NOMO-1 (cell line): ENCODE measurements around the gene MTM1.

Experiments used
- DNase-seq, 2 experiments: peaks; one replicate each; lab custom pipeline; 2025; ENCODE audit not compliant: unreplicated experiment in 2 of 2; lab: John Stamatoyannopoulos, UW

Gene MTM1

GRCh38 chrX:150568320-150569154 is at the start of gene MTM1:
MTM1 (plus strand) TSS chrX:150568621; CDS start chrX:150592615, 23,994 bp downstream.
- DNase-seq: peak; percentile 89 to 91

GRCh38 chrX:150522494-150522893 is 45.9 kb upstream of the MTM1 start:
- DNase-seq: no peak

- no peak for DNase-seq
Observed at GRCh38 chrX:150525061-150525919, 43.1 kb upstream of the MTM1 start.

GRCh38 chrX:150526692-150527091 is 41.7 kb upstream of the MTM1 start:
- no peak for DNase-seq

- DNase-seq: peak in 1 of 2 experiments; percentile 43
Observed at GRCh38 chrX:150527108-150527507, 41.3 kb upstream of the MTM1 start.

GRCh38 chrX:150529587-150529986 is 38.8 kb upstream of the MTM1 start:
- no peak for DNase-seq

GRCh38 chrX:150530821-150531220 is 37.6 kb upstream of the MTM1 start:
- no peak for DNase-seq

- DNase-seq: no peak
Observed at GRCh38 chrX:150531467-150531866, 37.0 kb upstream of the MTM1 start.

- no peak for DNase-seq
Observed at GRCh38 chrX:150533863-150534262, 34.6 kb upstream of the MTM1 start.

- no peak for DNase-seq
Observed at GRCh38 chrX:150536455-150537116, 31.8 kb upstream of the MTM1 start.

GRCh38 chrX:150537851-150538250 is 30.6 kb upstream of the MTM1 start:
- DNase-seq: no peak

GRCh38 chrX:150540965-150541364 is 27.5 kb upstream of the MTM1 start:
- DNase-seq: no peak

GRCh38 chrX:150542846-150543229 is 25.6 kb upstream of the MTM1 start:
- no peak for DNase-seq

GRCh38 chrX:150543230-150544155 is 24.9 kb upstream of the MTM1 start:
- no peak for DNase-seq

GRCh38 chrX:150544222-150544787 is 24.1 kb upstream of the MTM1 start:
- no peak for DNase-seq

- no peak for DNase-seq
Observed at GRCh38 chrX:150544835-150545770, 23.3 kb upstream of the MTM1 start.

GRCh38 chrX:150546711-150547153 is 21.7 kb upstream of the MTM1 start:
- no peak for DNase-seq

- DNase-seq: peak in 1 of 2 experiments; percentile 5
Observed at GRCh38 chrX:150547375-150548115, 20.9 kb upstream of the MTM1 start.
